Skin epidermis (tissue), 12 donors: ENCODE measurements around the gene WIPF2.
A peak's percentile ranks its signal among the peaks of the same experiment; 100 is the strongest.

Experiments used
- H3K27ac ChIP-seq, 21 experiments: fragments of 200-600 bp; sonication (generic) in 11 of 21; one replicate each; pipeline ENCODE4 v1.5.0; 2020; ENCODE audit warnings: mild to moderate bottlenecking in 3 of 21, inconsistent platforms in 2 of 21, moderate library complexity in 2 of 21
- H3K4me3 ChIP-seq, 7 experiments: fragments of 200-600 bp; sonication (generic) in 2 of 7; one replicate each; pipeline ENCODE4 v1.5.0; 2020; ENCODE audit warnings: inconsistent platforms in 2 of 7, mild to moderate bottlenecking in 2 of 7, moderate library complexity in 1 of 7

WIPF2 gene

GRCh38 chr17:40331743-40332641, 112.9 kb downstream of the WIPF2 start:
- H3K4me3 ChIP-seq: peak overlapping the region in 1 of 7 experiments; percentile 1
- H3K27ac ChIP-seq: peak overlapping the region; percentile 28 to 99 (median 79)
